Liver (tissue), 9 donors: Measurements from ENCODE around the gene MED15. TPM values are rescaled to one million over a fixed set of nuclear protein-coding genes. Genes with fewer than 3 reads are reported as not detected.

Source experiments
- DNase-seq: peaks from one replicate; pipeline ENCODE4 v3.0.0-alpha.2; 2017; ENCODE audit warnings: low spot score
- H3K27ac ChIP-seq, 2 donors: one replicate each; pipeline ENCODE4 v1.7.0; 2013; ENCODE audit warnings: inconsistent platforms in 2 of 2, low read length in 2 of 2, control low read depth in 1 of 2, low read depth in 1 of 2, mild to moderate bottlenecking in 1 of 2
- H3K27me3 ChIP-seq, 4 donors: one replicate each; pipeline versions ENCODE4 v1.6.1 to v1.7.0; 2013; ENCODE audit warnings: low read length in 3 of 4, inconsistent platforms in 1 of 4, mild to moderate bottlenecking in 1 of 4, moderate library complexity in 1 of 4; ENCODE audit not compliant: control insufficient read depth in 4 of 4, insufficient read depth in 4 of 4
- H3K36me3 ChIP-seq, 4 donors: one replicate each; pipeline versions ENCODE4 v1.6.1 to v1.7.0; 2013; ENCODE audit warnings: low read length in 3 of 4, mild to moderate bottlenecking in 3 of 4, low read depth in 1 of 4, moderate library complexity in 1 of 4; ENCODE audit not compliant: control insufficient read depth in 4 of 4, insufficient read depth in 3 of 4
- H3K4me1 ChIP-seq, 4 donors: one replicate each; pipeline versions ENCODE4 v1.6.1 to v1.7.0; 2013; ENCODE audit warnings: low read length in 3 of 4, mild to moderate bottlenecking in 3 of 4, moderate library complexity in 1 of 4; ENCODE audit not compliant: control insufficient read depth in 4 of 4, insufficient read depth in 4 of 4
- H3K4me3 ChIP-seq, 3 donors: one replicate each; pipeline versions ENCODE4 v1.6.1 to v1.7.0; 2013; ENCODE audit warnings: low read length in 3 of 3, control low read depth in 1 of 3, low read depth in 1 of 3, mild to moderate bottlenecking in 1 of 3
- H3K9ac ChIP-seq, 2 donors: one replicate each; pipeline ENCODE4 v1.7.0; 2013; ENCODE audit warnings: low read length in 2 of 2, mild to moderate bottlenecking in 2 of 2, moderate library complexity in 2 of 2, control low read depth in 1 of 2, low read depth in 1 of 2
- H3K9me3 ChIP-seq, 4 donors: one replicate each; pipeline versions ENCODE4 v1.6.1 to v1.7.0; 2013; ENCODE audit warnings: low read length in 3 of 4; ENCODE audit not compliant: control insufficient read depth in 4 of 4
- CTCF ChIP-seq: fragments of 150-350 bp; IDR thresholded peaks from 2 replicates; pipeline ENCODE4 v1.5.1; 2017; ENCODE audit warnings: improper control_type of control experiment, low read depth, low read length; ENCODE audit not compliant: missing input control
- EGR1 ChIP-seq, 2 donors: IDR thresholded peaks; 2 replicates each; pipeline ENCODE4 v1.6.1; 2016 to 2018; ENCODE audit warnings: antibody characterized with exemption in 2 of 2, low read depth in 2 of 2
- FOXA1 ChIP-seq: IDR thresholded peaks from 2 replicates; pipeline ENCODE4 v1.6.1; 2016; ENCODE audit warnings: antibody characterized with exemption
- FOXA2 ChIP-seq: IDR thresholded peaks from 2 replicates; pipeline ENCODE4 v1.6.1; 2016; ENCODE audit warnings: antibody characterized with exemption
- GABPA ChIP-seq, 2 donors: IDR thresholded peaks in 1 of 2; conservative IDR thresholded peaks in 1 of 2; 2 replicates each; pipeline ENCODE4 v1.6.1; 2016; ENCODE audit warnings: antibody characterized with exemption in 2 of 2, mild to moderate bottlenecking in 1 of 2, moderate library complexity in 1 of 2
- HNF4A ChIP-seq, 2 donors: conservative IDR thresholded peaks; 2 replicates each; pipeline ENCODE4 v1.6.1; 2016; ENCODE audit warnings: antibody characterized with exemption in 2 of 2, mild to moderate bottlenecking in 2 of 2
- HNF4G ChIP-seq: IDR thresholded peaks from 2 replicates; pipeline ENCODE4 v1.6.1; 2016; ENCODE audit warnings: antibody characterized with exemption
- JUND ChIP-seq, 2 donors: IDR thresholded peaks; 2 replicates each; pipeline ENCODE4 v1.6.1; 2016; ENCODE audit warnings: antibody characterized with exemption in 2 of 2
- NR2F2 ChIP-seq: IDR thresholded peaks from 2 replicates; pipeline ENCODE4 v1.6.1; 2016; ENCODE audit warnings: antibody characterized with exemption
- RAD21 ChIP-seq, 2 donors: IDR thresholded peaks; 2 replicates each; pipeline ENCODE4 v1.6.1; 2016; ENCODE audit warnings: antibody characterized with exemption in 2 of 2, mild to moderate bottlenecking in 2 of 2
- REST ChIP-seq: IDR thresholded peaks from 2 replicates; pipeline ENCODE4 v1.6.1; 2016; ENCODE audit warnings: antibody characterized with exemption, mild to moderate bottlenecking
- RXRA ChIP-seq, 2 donors: IDR thresholded peaks; 2 replicates each; pipeline ENCODE4 v1.6.1; 2017 to 2018; ENCODE audit warnings: antibody characterized with exemption in 2 of 2, mild to moderate bottlenecking in 1 of 2
- SP1 ChIP-seq: IDR thresholded peaks from 2 replicates; pipeline ENCODE4 v1.6.1; 2018; ENCODE audit warnings: antibody characterized with exemption, mild to moderate bottlenecking
- TAF1 ChIP-seq: conservative IDR thresholded peaks from 2 replicates; pipeline ENCODE4 v1.6.1; 2016; ENCODE audit warnings: antibody characterized with exemption, mild to moderate bottlenecking
- YY1 ChIP-seq: IDR thresholded peaks from 2 replicates; pipeline ENCODE4 v1.6.1; 2016; ENCODE audit warnings: antibody characterized with exemption, mild to moderate bottlenecking
- WGBS: extraction: QIAGEN DNeasy Blood & Tissue Kit; methylation state at CpG from one replicate; pipeline ENCODE4 v1.1.7; 2013; 5-methylcytosine and 5-hydroxymethylcytosine counted together
- polyA plus RNA-seq, 2 donors: library from polyadenylated mRNA; stranded (reverse) in 1 of 2; unstranded in 1 of 2; fragments of 200-250 nt in 1 of 2; fragments of >200 nt in 1 of 2; fragmentation: Nextera tagmentation in 1 of 2; extraction: Ambion mirVana in 1 of 2; gene quantifications; one replicate each; pipeline versions ENCODE4 v1.2.1 to v1.2.3, GENCODE V29; 2013 to 2015
- total RNA-seq, 2 donors: library from RNA; depleted of rRNA; stranded (reverse); fragments of >200 nt; gene quantifications; one replicate each; pipeline ENCODE4 v1.2.3, GENCODE V29; 2014
- TF ChIP-seq, protein P1 (sequence below): IDR thresholded peaks from 2 replicates; pipeline ENCODE4 v1.6.1; 2016; ENCODE audit warnings: antibody characterized with exemption
- TF ChIP-seq, protein P2 (sequence below): IDR thresholded peaks from 2 replicates; pipeline ENCODE4 v1.6.1; 2016; ENCODE audit warnings: antibody characterized with exemption
- donor health status: healthy.
- donor health status: healthy.
- donor health status: healthy.
- donor health status: healthy.
- donor health status: healthy.

The MED15 gene
- total and polyA plus RNA-seq, 4 donors: 9.7 to 28.0 (median 16.2) TPM

DNA sequence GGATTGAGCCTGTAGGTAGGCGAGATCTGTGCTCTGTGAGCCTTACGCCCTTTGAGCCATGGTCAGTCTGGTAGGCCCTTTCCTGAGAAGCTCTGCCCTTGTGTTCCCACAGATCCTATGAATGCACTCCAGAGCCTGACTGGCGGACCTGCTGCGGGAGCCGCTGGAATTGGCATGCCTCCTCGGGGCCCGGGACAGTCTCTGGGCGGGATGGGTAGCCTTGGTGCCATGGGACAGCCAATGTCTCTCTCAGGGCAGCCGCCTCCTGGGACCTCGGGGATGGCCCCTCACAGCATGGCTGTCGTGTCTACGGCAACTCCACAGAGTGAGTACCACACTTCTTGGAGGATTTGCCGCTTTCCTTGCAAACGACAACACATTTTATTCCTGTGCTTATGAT, 47.4 kb downstream of the MED15 start:
- Histone ChIP-seq H3K9ac (no peak overlapping the region), H3K9me3 (no peaks in the 10 kb centered on the region), H3K4me3 (no peak overlapping the region), H3K4me1 (peaks cover 0 to 19% (median 9%) of the 10 kb centered on the region in 4 donors), H3K36me3 (peaks cover 7 to 51% (median 21%) of the 10 kb centered on the region in 4 donors), H3K27me3 (no peaks in the 10 kb centered on the region), H3K27ac (no peak overlapping the region)
- no peak for DNase-seq
- TF ChIP-seq REST (no peak), EGR1 (IDR thresholded peaks at IDR 0.05; ENCODE audit: low read depth in 2 of 2) (no peak), SP1 (no peak), JUND (IDR thresholded peaks at IDR 0.05) (no peak), NR2F2 (no peak), HNF4G (no peak), GABPA (IDR thresholded peaks at IDR 0.05 in 1 of 2, conservative IDR thresholded peaks at IDR 0.05 in 1 of 2) (no peak)
- TF ChIP-seq, protein P1, sequence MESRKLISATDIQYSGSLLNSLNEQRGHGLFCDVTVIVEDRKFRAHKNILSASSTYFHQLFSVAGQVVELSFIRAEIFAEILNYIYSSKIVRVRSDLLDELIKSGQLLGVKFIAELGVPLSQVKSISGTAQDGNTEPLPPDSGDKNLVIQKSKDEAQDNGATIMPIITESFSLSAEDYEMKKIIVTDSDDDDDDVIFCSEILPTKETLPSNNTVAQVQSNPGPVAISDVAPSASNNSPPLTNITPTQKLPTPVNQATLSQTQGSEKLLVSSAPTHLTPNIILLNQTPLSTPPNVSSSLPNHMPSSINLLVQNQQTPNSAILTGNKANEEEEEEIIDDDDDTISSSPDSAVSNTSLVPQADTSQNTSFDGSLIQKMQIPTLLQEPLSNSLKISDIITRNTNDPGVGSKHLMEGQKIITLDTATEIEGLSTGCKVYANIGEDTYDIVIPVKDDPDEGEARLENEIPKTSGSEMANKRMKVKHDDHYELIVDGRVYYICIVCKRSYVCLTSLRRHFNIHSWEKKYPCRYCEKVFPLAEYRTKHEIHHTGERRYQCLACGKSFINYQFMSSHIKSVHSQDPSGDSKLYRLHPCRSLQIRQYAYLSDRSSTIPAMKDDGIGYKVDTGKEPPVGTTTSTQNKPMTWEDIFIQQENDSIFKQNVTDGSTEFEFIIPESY: no peak
- TF ChIP-seq, protein P2, sequence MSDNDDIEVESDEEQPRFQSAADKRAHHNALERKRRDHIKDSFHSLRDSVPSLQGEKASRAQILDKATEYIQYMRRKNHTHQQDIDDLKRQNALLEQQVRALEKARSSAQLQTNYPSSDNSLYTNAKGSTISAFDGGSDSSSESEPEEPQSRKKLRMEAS: no peak
- WGBS: 96% methylated on average over 14 of the region's 14 CpGs

DNA sequence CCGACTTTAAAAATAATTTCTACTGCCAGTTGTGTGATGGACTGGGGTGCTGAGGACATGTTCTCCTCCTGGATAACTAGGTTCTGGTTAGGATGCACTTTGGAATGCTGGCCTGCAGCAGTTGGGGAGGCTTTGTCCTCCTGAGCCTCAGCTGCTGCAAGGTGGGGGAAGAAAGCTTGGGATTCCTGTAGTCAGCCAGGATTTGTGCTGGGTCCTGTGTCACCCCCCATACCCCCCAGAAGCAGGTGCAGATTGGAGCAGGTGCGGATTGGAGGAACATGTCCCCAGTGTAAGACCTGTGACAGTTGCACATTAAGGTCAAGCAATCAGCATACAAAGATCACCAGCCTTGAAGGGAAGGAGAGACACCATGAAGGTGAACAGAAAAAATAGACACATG, 51.1 kb downstream of the MED15 start:
- Histone ChIP-seq H3K4me3 (no peak overlapping the region), H3K9me3 (no peaks in the 10 kb centered on the region), H3K27me3 (no peaks in the 10 kb centered on the region), H3K36me3 (peaks cover 8 to 36% (median 24%) of the 10 kb centered on the region in 4 donors), H3K27ac (no peak overlapping the region), H3K9ac (no peak overlapping the region), H3K4me1 (peaks cover 0 to 5% (median 2%) of the 10 kb centered on the region in 4 donors)
- TF ChIP-seq HNF4A (conservative IDR thresholded peaks at IDR 0.05) (no peak), HNF4G (no peak), FOXA1 (no peak)
- 98% methylated on average over 2 of the region's 2 CpGs for WGBS
- no peak for DNase-seq

DNA sequence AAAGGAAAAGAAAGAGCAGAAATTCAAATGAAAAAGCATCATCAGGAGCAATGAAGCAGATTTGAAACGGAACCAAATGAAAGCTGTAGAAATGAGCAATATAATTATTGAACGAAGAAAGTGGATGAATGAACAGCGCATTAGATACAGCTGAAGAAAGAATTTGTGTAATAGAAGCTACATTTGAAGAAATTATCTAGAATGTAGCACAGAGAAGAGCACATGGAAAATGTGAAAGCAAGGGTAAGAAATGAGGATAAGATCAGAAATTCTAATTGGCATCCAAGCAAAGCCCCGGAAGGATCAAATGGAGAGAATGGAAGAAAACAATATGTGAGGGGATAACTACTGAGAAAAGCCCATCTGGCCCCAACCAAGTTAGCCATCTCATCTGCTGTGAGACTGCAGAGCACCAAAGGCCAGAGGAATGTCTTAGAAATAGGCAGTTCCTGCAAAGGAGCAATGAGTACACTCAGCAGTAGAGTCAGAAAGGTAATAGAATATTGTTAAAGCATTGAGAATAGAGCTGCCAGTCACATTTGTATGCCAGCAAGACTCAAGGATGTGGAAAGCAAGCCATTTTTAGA, 51.9 kb downstream of the MED15 start:
- no peak overlapping the region for H3K4me3 ChIP-seq
- DNase-seq: no peak
- H3K27me3 ChIP-seq: no peaks in the 10 kb centered on the region
- WGBS: 87% methylated on average over 4 of the region's 4 CpGs
- H3K4me1 ChIP-seq: peaks cover 0 to under 1% (median 0%) of the 10 kb centered on the region in 4 donors
- H3K9ac ChIP-seq: no peak overlapping the region
- H3K9me3 ChIP-seq: no peaks in the 10 kb centered on the region
- peaks cover 8 to 31% (median 22%) of the 10 kb centered on the region in 4 donors for H3K36me3 ChIP-seq
- H3K27ac ChIP-seq: no peak overlapping the region
- no peak for TF ChIP-seq RAD21 (IDR thresholded peaks at IDR 0.05)
- no peak for TF ChIP-seq FOXA2
- no peak for TF ChIP-seq HNF4A (conservative IDR thresholded peaks at IDR 0.05)
- TF ChIP-seq JUND (IDR thresholded peaks at IDR 0.05): no peak
- no peak for TF ChIP-seq EGR1 (IDR thresholded peaks at IDR 0.05; ENCODE audit: low read depth in 2 of 2)
- no peak for TF ChIP-seq TAF1
- no peak for TF ChIP-seq REST
- TF ChIP-seq RXRA (IDR thresholded peaks at IDR 0.05): no peak
- no peak for TF ChIP-seq HNF4G
- no peak for TF ChIP-seq YY1
- TF ChIP-seq CTCF: no peak
